WTC11 (cell line): ENCODE results near the gene NFILZ.

Experiments used
- ESRRA ChIP-seq: sonication (generic); formaldehyde crosslinking; IDR thresholded peaks from 2 replicates; pipeline ENCODE4 v1.8.1; 2022; ENCODE audit warnings: mild to moderate bottlenecking, missing genetic modification reagents, borderline replicate concordance
- FOXK1 ChIP-seq: sonication (generic); formaldehyde crosslinking; IDR thresholded peaks from 2 replicates; pipeline ENCODE4 v1.8.0; 2022; ENCODE audit warnings: mild to moderate bottlenecking, moderate library complexity, missing genetic modification reagents
- NFATC4 ChIP-seq: fragments of 250-450 bp; sonication (Bioruptor Pico); IDR thresholded peaks from 2 replicates; pipeline ENCODE4 v1.9.0; 2021; ENCODE audit warnings: mild to moderate bottlenecking
- RORB ChIP-seq: fragments of 250-450 bp; sonication (Bioruptor Pico); IDR thresholded peaks from 2 replicates; pipeline ENCODE4 v1.9.0; 2021; ENCODE audit warnings: mild to moderate bottlenecking
- TF ChIP-seq, protein P1 (sequence below): fragments of 200-600 bp; IDR thresholded peaks from 2 replicates; pipeline ENCODE4 v1.8.0; 2022; ENCODE audit warnings: antibody characterized with exemption
- TF ChIP-seq, protein P2 (sequence below): sonication (generic); formaldehyde crosslinking; IDR thresholded peaks from 2 replicates; pipeline ENCODE4 v1.8.0; 2022; ENCODE audit warnings: mild to moderate bottlenecking, missing genetic modification reagents
- TF ChIP-seq, protein P3 (sequence below): sonication (generic); formaldehyde crosslinking; IDR thresholded peaks from 2 replicates; pipeline ENCODE4 v1.8.1; 2022; ENCODE audit warnings: mild to moderate bottlenecking, missing genetic modification reagents, moderate library complexity, borderline replicate concordance
- TF ChIP-seq, protein P4 (sequence below): sonication (generic); formaldehyde crosslinking; IDR thresholded peaks from 2 replicates; pipeline ENCODE4 v1.8.1; 2023; ENCODE audit warnings: mild to moderate bottlenecking, missing genetic modification reagents
- TF ChIP-seq, protein P5 (sequence below): sonication (generic); formaldehyde crosslinking; IDR thresholded peaks from 2 replicates; pipeline ENCODE4 v1.8.1; 2023; ENCODE audit warnings: mild to moderate bottlenecking, moderate library complexity, missing genetic modification reagents
- TF ChIP-seq, protein P6 (sequence below): sonication (generic); formaldehyde crosslinking; IDR thresholded peaks from 2 replicates; pipeline ENCODE4 v1.8.1; 2023; ENCODE audit warnings: mild to moderate bottlenecking, missing genetic modification reagents
- TF ChIP-seq, protein P7 (sequence below): sonication (generic); formaldehyde crosslinking; IDR thresholded peaks from 2 replicates; pipeline ENCODE4 v1.8.0; 2022; ENCODE audit warnings: missing genetic modification reagents

DNA sequence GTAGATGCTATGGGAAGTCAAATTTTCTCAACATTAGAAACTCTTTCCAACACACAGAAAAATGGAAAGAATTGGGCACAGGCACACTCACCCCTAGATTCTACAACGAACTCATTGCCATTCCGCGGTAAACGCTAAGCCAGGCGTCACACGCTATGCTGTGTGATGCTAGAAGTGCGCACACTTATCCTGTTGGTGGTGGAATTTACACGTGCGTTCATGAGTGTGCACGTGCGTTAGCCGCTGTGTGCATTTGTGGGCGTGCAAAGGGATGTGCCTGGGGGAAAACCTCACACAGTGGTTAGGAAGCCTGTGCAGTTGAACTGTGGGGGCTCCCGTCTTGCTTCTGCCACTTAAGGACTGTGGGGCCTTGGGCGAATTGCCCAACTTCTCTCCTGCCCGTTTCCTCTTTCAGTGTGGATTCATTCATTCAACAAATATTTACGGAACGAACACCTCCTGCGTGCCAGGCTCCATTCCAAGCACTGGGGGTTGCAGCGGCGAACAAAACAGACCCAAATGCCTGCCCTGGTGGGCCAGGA, 7.7 kb downstream of the NFILZ start:
- TF ChIP-seq, protein P1, sequence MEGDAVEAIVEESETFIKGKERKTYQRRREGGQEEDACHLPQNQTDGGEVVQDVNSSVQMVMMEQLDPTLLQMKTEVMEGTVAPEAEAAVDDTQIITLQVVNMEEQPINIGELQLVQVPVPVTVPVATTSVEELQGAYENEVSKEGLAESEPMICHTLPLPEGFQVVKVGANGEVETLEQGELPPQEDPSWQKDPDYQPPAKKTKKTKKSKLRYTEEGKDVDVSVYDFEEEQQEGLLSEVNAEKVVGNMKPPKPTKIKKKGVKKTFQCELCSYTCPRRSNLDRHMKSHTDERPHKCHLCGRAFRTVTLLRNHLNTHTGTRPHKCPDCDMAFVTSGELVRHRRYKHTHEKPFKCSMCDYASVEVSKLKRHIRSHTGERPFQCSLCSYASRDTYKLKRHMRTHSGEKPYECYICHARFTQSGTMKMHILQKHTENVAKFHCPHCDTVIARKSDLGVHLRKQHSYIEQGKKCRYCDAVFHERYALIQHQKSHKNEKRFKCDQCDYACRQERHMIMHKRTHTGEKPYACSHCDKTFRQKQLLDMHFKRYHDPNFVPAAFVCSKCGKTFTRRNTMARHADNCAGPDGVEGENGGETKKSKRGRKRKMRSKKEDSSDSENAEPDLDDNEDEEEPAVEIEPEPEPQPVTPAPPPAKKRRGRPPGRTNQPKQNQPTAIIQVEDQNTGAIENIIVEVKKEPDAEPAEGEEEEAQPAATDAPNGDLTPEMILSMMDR = no peak
- TF ChIP-seq ESRRA (CRISPR knock-in tag) = no peak
- TF ChIP-seq NFATC4 (CRISPR knock-in tag) = no peak
- TF ChIP-seq, protein P2, sequence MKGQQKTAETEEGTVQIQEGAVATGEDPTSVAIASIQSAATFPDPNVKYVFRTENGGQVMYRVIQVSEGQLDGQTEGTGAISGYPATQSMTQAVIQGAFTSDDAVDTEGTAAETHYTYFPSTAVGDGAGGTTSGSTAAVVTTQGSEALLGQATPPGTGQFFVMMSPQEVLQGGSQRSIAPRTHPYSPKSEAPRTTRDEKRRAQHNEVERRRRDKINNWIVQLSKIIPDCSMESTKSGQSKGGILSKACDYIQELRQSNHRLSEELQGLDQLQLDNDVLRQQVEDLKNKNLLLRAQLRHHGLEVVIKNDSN (CRISPR knock-in tag) = no peak
- no peak for TF ChIP-seq FOXK1 (CRISPR knock-in tag)
- TF ChIP-seq, protein P3, sequence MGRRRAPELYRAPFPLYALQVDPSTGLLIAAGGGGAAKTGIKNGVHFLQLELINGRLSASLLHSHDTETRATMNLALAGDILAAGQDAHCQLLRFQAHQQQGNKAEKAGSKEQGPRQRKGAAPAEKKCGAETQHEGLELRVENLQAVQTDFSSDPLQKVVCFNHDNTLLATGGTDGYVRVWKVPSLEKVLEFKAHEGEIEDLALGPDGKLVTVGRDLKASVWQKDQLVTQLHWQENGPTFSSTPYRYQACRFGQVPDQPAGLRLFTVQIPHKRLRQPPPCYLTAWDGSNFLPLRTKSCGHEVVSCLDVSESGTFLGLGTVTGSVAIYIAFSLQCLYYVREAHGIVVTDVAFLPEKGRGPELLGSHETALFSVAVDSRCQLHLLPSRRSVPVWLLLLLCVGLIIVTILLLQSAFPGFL = no peak
- TF ChIP-seq, protein P4, sequence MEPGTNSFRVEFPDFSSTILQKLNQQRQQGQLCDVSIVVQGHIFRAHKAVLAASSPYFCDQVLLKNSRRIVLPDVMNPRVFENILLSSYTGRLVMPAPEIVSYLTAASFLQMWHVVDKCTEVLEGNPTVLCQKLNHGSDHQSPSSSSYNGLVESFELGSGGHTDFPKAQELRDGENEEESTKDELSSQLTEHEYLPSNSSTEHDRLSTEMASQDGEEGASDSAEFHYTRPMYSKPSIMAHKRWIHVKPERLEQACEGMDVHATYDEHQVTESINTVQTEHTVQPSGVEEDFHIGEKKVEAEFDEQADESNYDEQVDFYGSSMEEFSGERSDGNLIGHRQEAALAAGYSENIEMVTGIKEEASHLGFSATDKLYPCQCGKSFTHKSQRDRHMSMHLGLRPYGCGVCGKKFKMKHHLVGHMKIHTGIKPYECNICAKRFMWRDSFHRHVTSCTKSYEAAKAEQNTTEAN (CRISPR knock-in tag) = no peak
- no peak for TF ChIP-seq RORB
- TF ChIP-seq, protein P5, sequence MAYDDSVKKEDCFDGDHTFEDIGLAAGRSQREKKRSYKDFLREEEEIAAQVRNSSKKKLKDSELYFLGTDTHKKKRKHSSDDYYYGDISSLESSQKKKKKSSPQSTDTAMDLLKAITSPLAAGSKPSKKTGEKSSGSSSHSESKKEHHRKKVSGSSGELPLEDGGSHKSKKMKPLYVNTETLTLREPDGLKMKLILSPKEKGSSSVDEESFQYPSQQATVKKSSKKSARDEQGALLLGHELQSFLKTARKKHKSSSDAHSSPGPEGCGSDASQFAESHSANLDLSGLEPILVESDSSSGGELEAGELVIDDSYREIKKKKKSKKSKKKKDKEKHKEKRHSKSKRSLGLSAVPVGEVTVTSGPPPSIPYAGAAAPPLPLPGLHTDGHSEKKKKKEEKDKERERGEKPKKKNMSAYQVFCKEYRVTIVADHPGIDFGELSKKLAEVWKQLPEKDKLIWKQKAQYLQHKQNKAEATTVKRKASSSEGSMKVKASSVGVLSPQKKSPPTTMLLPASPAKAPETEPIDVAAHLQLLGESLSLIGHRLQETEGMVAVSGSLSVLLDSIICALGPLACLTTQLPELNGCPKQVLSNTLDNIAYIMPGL (CRISPR knock-in tag) = no peak
- TF ChIP-seq, protein P6, sequence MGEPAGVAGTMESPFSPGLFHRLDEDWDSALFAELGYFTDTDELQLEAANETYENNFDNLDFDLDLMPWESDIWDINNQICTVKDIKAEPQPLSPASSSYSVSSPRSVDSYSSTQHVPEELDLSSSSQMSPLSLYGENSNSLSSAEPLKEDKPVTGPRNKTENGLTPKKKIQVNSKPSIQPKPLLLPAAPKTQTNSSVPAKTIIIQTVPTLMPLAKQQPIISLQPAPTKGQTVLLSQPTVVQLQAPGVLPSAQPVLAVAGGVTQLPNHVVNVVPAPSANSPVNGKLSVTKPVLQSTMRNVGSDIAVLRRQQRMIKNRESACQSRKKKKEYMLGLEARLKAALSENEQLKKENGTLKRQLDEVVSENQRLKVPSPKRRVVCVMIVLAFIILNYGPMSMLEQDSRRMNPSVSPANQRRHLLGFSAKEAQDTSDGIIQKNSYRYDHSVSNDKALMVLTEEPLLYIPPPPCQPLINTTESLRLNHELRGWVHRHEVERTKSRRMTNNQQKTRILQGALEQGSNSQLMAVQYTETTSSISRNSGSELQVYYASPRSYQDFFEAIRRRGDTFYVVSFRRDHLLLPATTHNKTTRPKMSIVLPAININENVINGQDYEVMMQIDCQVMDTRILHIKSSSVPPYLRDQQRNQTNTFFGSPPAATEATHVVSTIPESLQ (CRISPR knock-in tag) = no peak
- TF ChIP-seq, protein P7, sequence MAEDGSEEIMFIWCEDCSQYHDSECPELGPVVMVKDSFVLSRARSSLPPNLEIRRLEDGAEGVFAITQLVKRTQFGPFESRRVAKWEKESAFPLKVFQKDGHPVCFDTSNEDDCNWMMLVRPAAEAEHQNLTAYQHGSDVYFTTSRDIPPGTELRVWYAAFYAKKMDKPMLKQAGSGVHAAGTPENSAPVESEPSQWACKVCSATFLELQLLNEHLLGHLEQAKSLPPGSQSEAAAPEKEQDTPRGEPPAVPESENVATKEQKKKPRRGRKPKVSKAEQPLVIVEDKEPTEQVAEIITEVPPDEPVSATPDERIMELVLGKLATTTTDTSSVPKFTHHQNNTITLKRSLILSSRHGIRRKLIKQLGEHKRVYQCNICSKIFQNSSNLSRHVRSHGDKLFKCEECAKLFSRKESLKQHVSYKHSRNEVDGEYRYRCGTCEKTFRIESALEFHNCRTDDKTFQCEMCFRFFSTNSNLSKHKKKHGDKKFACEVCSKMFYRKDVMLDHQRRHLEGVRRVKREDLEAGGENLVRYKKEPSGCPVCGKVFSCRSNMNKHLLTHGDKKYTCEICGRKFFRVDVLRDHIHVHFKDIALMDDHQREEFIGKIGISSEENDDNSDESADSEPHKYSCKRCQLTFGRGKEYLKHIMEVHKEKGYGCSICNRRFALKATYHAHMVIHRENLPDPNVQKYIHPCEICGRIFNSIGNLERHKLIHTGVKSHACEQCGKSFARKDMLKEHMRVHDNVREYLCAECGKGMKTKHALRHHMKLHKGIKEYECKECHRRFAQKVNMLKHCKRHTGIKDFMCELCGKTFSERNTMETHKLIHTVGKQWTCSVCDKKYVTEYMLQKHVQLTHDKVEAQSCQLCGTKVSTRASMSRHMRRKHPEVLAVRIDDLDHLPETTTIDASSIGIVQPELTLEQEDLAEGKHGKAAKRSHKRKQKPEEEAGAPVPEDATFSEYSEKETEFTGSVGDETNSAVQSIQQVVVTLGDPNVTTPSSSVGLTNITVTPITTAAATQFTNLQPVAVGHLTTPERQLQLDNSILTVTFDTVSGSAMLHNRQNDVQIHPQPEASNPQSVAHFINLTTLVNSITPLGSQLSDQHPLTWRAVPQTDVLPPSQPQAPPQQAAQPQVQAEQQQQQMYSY (CRISPR knock-in tag) = no peak
